Type B pancreatic cell (in vitro differentiated cells): ENCODE measurements around the gene TADA1. TPM values are rescaled to one million over a fixed set of nuclear protein-coding genes. Genes with fewer than 3 reads are reported as not detected.
A peak's percentile ranks its signal among the peaks of the same experiment; 100 is the strongest.

ENCODE experiments used
- DNase-seq: peaks from one replicate; pipeline ENCODE4 v3.0.0; 2021; ENCODE audit warnings: mixed read lengths; ENCODE audit not compliant: unreplicated experiment; ENCODE audit errors: extremely low spot score
- H3K27ac Mint-ChIP-seq: 2 replicates; pipeline ENCODE4 v1.8.0; 2021; ENCODE audit warnings: mild to moderate bottlenecking, mixed read lengths
- H3K27me3 Mint-ChIP-seq: 2 replicates; pipeline ENCODE4 v1.8.0; 2021; ENCODE audit warnings: mixed read lengths
- H3K36me3 Mint-ChIP-seq: 2 replicates; pipeline ENCODE4 v1.8.0; 2021; ENCODE audit warnings: mixed read lengths
- H3K4me1 Mint-ChIP-seq: one replicate; pipeline ENCODE4 v1.8.0; 2021; ENCODE audit warnings: mixed read lengths; ENCODE audit not compliant: unreplicated experiment
- H3K4me3 Mint-ChIP-seq: 2 replicates; pipeline ENCODE4 v1.8.0; 2021; ENCODE audit warnings: mild to moderate bottlenecking, mixed read lengths
- H3K9me3 Mint-ChIP-seq: 2 replicates; pipeline ENCODE4 v1.8.0; 2021; ENCODE audit warnings: mixed read lengths
- total RNA-seq: library from RNA; stranded (reverse); gene quantifications from 2 replicates; pipeline ENCODE4 v1.2.1, GENCODE V29; 2021; ENCODE audit warnings: low replicate concordance
- TF ChIP-seq, protein P1 (sequence below): fragments of 200-600 bp; sonication (generic); conservative IDR thresholded peaks from 2 replicates; pipeline ENCODE4 v1.5.0; 2021; ENCODE audit warnings: antibody characterized with exemption, mild to moderate bottlenecking

TADA1 gene
- total RNA-seq, 1 donor from 2014 or later = 18.4 TPM

DNA sequence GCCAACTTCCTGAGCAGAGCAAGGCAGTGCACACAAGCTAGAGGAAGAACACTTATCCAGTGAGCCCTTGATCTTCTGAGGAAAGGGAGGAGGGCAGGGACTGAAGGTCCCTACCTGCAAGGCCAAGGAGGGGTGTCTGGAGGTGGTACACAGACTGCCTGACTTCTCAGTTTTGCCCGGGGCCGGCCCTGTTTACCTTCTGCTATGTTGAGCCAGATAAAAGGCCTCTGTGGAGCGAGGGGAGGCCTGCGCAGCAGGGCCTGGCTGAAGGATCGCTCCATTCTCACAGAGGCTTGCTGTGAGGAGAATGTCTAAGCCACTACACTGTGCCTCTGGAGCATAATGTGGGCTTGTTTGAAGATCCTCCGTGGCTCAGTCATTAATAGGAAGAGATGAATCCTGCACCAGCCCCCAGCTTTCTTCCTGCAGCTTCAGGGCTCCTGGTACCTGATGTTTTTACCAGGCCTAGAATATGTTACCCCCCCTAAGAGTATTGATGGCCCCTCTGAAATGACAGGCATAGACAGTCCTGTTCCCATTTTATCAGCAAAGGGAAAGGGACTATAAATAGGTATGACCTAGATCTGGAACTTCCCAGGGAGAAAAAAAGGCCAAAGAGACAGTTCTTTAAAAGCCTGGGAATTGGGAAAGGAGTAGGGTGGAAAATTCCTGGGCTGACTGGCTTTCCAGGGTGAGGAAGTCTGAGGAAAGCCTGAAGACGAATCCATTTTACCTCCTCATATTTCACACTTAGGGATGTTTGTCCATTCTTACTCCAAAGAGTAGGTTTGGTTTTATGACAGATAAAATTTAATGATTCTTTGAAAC is 32.1 kb downstream of the TADA1 start:
- Mint-ChIP-seq H3K4me3 (no peak overlapping the region), H3K27ac (no peak overlapping the region), H3K36me3 (peaks cover 25% of the 10 kb centered on the region), H3K9me3 (no peaks in the 10 kb centered on the region), H3K4me1 (peaks cover 26% of the 10 kb centered on the region), H3K27me3 (no peaks in the 10 kb centered on the region)
- TF ChIP-seq, protein P1, sequence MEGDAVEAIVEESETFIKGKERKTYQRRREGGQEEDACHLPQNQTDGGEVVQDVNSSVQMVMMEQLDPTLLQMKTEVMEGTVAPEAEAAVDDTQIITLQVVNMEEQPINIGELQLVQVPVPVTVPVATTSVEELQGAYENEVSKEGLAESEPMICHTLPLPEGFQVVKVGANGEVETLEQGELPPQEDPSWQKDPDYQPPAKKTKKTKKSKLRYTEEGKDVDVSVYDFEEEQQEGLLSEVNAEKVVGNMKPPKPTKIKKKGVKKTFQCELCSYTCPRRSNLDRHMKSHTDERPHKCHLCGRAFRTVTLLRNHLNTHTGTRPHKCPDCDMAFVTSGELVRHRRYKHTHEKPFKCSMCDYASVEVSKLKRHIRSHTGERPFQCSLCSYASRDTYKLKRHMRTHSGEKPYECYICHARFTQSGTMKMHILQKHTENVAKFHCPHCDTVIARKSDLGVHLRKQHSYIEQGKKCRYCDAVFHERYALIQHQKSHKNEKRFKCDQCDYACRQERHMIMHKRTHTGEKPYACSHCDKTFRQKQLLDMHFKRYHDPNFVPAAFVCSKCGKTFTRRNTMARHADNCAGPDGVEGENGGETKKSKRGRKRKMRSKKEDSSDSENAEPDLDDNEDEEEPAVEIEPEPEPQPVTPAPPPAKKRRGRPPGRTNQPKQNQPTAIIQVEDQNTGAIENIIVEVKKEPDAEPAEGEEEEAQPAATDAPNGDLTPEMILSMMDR = no peak
- DNase-seq = no peak

- H3K4me3 Mint-ChIP-seq = no peak overlapping the region
- H3K36me3 Mint-ChIP-seq = peaks cover 28% of the 10 kb centered on the region
- H3K27ac Mint-ChIP-seq = no peak overlapping the region
Measured at GRCh38 chr1:166843322-166843721, 32.7 kb downstream of the TADA1 start.

DNA sequence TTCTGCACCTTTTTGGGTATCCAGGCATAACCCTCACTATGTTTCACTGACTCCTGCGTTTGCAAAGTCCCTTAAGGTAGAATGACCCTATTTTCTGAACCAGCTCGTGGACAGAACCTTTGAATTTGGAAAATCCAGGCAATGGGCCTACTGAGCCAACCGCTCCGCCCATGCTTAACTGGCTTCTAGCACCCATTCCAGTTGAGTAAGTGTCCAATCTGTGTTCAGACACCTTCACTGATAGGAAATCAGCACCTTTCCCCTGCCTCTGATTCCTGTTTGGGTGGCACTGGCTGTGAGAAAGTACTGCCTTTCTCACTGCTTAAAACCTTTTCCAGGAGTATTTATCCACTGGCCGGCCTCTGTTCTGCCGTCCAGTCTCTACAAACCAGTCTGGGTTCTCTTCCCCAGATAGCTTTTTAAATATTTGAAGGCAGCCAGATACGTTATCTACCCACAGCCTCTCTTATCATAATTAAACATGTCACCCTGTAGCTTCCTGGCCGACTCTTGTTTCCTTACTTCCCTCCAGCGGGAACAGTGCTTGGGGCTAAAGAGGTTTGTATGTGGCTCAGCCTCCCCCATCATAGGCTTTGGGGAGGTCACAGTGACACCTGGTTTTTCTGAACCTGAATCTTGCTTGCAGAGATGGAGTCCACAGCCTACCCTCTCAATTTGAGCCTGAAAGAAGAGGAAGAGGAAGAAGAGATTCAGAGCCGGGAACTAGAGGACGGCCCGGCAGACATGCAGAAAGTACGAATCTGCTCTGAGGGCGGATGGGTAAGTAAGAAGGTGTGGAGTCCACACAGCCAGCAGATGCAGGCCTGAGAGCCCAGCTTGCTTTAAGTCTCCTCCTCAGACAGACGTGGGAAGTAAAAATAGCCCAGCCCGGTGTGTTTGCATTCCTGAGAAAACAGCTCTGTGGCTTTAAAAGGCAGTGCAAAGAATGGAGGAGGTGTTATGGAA is 35.5 kb downstream of the TADA1 start:
- peaks cover 35% of the 10 kb centered on the region for H3K4me1 Mint-ChIP-seq
- H3K36me3 Mint-ChIP-seq = peaks cover 18% of the 10 kb centered on the region
- H3K4me3 Mint-ChIP-seq = peak overlapping the region; percentile 91
- H3K27me3 Mint-ChIP-seq = peaks cover 3% of the 10 kb centered on the region
- H3K9me3 Mint-ChIP-seq = no peaks in the 10 kb centered on the region
- TF ChIP-seq, protein P1 = no peak
- no peak for DNase-seq
- peak overlapping the region; percentile 90 for H3K27ac Mint-ChIP-seq

More at GRCh38 chr1:166843322-166843721, 32.7 kb downstream of the TADA1 start:
- TF ChIP-seq, protein P1 = no peak
- Mint-ChIP-seq H3K9me3 (no peaks in the 10 kb centered on the region), H3K4me1 (peaks cover 33% of the 10 kb centered on the region), H3K27me3 (no peaks in the 10 kb centered on the region)
- DNase-seq = no peak

- Mint-ChIP-seq H3K4me1 (peaks cover 34% of the 10 kb centered on the region), H3K27ac (peak overlapping the region; percentile 90), H3K36me3 (peaks cover 17% of the 10 kb centered on the region), H3K27me3 (peaks cover 3% of the 10 kb centered on the region), H3K9me3 (no peaks in the 10 kb centered on the region), H3K4me3 (peak overlapping the region; percentile 91)
- DNase-seq = no peak
- TF ChIP-seq, protein P1 = peak; percentile 50
Measured at GRCh38 chr1:166839600-166840308, 36.3 kb downstream of the TADA1 start.
